ENCODE measurements around the gene KDM2B.

Gene KDM2B

DNA sequence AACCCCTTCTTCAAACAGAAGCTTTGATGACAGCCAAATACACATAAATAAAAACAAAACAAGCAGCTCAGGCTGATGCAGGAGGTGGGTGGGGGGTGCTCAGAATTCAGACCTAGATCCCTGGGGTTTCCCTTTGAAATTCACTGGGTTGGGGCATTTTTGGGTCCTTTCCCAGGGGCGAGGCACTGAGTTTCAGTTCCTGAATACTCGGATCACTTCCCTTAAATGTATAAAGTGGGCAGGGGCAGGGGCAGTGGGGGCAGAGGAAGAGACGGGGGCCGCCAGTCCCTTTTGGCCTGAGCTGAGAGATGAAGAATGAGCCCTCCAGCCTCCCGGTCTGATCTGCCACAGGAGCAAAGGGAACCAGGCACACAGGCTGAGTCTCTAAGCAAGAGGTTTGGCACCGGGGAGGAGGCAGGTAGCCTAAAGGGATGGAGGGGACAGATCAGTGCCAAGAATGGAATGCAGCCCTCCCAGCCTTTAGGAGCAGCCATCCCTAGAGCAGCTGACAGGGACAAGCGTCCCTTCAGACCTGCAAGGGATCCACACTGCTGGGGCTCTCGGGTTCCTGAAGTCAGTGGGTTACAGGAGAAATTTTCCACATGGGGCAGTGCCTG is 20.3 kb downstream of the KDM2B start:
- DNase-seq: no peak

DNA sequence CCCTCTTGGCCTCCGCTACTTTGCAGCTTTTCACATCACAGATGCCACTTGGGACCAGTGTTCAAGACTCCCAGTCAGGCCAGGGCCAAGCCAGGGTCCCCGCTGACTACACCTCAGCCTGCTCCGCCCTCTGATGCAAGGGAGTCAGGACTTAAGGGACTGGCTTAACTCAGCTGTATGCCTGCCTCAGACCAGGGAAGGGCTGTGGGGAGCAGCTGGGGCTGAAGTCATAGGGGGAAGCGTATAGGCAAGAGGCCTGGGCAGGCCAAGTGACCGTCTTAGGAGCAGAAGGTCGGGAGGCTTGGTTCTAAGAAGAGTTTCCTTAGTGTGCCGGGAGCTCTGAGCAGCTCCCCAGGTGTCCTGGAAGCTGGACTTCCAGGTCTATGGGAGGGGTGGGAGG is 21.9 kb downstream of the KDM2B start:
- DNase-seq: no peak

GRCh38 chr12:121550974-121551634 is 29.7 kb downstream of the KDM2B start:
- no peak for DNase-seq

DNA sequence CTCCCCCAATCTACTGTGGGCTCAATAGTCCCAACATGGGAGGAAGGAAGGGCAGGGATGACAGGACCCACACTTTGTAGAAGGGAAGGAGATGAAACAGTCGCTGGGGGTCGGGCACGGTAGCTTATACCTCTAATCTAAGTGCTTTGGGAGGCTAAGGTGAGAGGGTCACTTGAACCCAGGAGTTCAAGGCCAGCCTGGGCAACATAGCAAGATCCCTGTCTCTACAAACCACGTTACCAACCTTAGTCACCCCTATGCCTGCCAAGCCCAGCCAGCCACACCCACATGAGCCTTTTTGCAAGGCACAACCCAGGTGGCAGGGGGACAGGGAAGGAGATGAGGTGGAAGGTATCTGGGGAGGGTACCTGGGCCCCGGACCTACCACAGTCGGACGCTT is 31.7 kb downstream of the KDM2B start:
- no peak for DNase-seq

DNA sequence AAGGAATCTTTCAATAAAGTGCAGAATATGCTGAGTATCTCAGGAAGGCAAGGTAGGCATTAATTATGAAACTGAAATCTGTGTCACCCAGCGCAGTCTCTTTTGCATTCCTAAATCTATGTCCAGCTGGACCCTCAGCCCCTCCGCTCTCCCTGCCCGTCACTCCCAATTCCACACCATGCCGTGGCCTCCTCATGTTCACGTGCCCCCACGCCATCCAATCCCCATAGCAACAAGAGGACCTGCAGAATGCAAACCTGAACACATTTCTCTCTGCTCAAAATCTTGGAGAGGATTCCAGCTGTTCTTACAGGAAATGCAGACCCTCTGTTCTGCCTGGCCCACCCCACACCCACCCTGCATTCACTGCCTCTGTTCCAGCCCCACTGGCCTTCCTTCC is 35.3 kb downstream of the KDM2B start:
- DNase-seq: no peak

DNA sequence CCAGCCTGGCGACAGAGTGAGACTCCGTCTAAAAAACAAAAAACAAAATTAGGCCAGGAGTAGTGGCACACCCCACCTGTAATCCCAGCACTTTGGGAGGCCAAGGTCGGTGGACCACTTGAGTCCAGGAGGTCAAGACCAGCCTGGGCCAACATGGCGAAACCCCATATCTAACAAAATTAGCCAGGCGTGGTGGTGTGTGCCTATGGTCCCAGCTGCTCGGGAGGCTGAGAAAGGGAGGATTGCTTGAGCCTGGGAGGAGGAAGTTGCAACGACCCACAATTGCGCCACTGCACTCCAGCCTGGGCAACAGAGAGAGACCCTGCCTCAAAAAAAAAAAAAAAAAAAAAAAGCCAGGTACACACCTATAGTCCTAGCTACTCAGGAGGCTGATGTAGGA is 37.0 kb downstream of the KDM2B start:
- DNase-seq: no peak

DNA sequence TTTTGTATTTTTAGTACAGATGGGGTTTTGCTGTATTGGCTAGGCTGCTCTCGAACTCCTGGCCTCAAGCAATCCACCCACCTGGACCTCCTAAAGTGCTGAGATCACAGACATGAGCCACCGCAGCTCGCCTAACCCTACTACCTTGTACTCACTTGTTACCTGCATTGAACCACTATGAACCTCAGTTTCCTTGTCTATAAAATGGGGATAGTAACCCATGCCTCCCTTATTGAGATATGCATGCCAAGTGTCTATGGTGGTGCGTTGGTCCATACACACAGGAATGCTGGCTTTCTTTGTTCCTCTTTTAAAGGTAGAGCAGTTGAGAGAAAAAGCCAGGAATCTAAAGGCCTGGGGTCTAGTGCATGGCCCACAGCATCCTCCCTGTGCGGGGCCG is 40.9 kb downstream of the KDM2B start:
- DNase-seq: no peak

- no peak for DNase-seq
Observed at GRCh38 chr12:121538699-121539061, 42.1 kb downstream of the KDM2B start.

DNA sequence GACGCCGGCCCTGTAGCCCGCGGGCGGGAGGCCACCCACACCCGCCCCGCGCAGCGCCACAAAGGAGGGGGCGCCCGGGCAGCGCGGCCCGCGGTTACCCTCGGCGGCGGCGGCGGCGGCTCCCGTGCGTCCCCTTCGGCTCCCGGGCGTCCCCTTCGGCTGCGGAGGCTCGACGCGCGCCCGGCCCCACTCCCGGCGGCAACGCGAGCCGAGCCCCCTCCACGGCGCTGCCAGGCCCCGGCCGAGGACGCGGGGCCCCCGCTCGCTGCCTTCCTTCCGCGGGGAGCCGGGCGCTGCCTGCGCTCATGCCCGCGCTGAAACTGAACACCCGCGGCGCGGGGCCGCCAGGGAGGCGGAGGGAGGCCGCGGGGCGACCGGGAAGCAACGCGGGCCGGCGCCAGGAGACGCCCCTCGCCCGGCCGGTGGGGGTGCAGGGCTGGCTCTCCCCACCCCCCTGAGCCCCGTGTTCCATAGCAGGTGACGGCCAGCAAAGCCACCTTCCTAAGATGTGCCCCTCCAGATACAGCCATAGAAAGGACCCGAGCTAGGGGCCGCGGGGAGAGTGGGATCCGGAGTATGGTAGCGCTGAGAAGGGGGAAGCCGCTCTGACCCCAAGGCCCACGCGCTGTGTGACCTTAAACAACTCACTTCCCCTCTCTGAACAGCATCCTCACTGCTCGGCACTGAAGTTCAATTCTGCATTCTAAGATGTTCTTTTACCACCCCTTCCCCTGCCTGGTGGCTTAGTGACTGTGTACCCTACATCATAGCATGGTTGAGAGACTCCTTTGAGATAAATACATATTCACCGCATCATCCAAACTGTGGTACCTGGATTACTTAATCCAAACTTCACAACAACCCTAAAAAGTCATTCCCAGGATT is 42.8 kb downstream of the KDM2B start:
- DNase-seq: peak; percentile 62

GRCh38 chr12:121536899-121537813 is 43.7 kb downstream of the KDM2B start:
- peak; percentile 92 for DNase-seq

DNA sequence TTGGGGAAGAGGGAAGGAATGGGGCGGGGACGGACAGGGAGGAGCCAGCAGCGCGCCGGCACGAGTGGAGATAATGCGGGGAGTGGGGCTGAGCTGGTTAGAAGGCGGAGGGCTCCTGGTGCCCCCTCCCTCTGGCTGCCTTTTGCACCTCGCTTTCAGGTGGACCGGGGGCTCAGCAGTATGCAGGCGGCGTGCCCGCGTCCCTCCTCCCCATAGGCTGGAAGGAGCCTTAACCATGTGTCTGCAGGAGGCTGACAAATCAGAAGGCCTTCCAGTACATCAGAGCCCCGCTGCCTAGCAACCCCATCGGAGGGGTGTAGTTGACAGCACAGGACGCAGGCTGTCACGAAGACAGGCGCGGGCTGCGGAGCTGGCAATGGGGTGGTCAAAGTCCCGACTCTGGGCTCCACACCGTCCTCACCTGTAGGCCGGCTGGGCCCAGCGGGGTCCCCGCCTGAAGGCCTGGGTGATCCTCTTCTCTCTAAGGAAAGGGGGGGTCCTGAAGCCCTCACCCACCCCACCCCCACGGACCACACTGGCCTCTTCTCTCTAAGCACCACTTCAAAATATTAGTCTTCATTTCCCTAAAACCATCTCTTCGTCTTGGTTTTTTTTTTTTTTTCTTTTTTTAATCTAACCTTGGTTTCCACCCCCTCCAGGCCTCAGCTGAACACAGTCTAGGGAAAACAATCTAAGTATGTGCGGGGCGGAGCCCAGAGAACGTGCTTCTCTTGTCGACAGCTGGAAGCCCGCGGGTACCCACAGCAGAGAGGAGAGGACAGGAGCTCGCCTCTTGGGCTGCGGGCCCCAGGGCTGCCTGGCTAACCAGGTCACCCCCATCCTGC is 44.5 kb downstream of the KDM2B start:
- peak; percentile 93 for DNase-seq

GRCh38 chr12:121535150-121536053 is 45.4 kb downstream of the KDM2B start:
- no peak for DNase-seq

DNA sequence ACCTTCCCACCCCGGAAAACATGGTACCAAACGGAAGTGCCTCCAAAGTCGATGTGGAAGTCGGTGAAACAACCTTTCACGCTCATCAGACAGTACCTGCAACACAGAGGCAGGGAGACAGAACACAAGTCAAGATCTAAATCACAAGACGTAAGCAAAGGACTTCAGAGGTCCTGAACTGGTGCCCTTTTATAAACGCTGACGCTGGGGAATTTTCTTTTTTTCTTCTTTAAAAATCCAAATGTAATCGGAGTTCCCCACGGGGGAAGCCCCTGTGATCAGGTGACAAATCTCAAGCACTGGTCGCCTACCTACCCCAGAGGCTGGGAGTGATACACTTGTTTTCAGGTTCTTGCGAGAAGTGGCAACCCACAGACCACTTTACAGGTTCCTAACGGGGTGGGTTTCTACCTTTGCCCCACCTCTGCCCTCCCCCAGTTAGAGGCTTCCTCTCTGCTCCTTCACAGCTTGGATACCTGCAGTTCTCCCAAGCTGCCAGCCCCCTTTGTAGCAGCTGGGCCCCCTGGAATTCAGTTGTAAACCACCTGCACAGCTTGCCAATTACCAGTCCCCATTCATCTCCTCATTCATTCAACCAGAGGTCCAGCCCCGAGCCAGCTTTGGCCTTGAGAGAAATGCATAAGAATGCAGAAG is 46.2 kb downstream of the KDM2B start:
- DNase-seq: no peak

GRCh38 chr12:121533394-121534090 is 47.3 kb downstream of the KDM2B start:
- DNase-seq: no peak

DNA sequence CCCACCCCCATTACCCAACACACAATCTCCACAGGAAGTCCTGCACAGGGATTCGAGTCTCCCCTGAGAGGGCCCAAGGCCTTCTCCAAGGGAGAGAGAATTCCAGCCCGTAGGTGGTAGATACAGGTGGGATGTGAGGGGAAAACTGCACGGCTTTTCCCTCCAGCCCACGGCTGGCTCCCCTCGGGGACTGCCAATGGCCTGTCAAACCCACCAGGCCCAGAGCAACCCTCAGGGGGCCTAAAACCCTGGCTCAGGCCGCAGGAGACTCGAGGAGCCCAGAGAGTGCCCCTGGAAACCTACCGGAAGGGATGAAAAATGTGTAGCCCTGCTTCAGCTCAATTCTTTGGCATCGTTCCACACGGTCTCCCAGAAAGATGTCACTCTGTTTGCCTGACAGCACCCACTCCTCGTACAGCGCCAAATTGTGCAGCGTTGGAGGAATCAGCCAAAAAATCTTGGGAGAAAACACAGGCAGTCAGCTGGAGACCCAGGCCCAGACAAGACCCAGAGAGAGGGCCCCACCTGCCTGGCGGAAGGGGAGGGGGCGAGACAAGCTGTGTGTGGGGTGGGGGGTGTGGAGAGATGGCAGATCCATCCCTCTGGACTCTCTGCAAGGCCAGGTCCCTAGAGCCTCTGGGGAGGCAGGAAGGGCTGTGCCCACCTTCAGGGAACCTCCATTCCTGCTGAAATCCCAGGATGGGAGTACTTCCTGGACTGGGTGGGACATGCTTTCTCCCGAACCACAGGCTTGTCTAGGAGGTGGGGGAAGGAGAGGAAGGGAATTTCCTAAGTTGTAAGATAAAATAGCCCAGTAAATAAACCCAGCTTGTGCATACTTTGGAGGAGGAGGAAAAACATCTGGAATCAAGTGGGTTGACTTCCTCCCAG is 48.1 kb downstream of the KDM2B start:
- no peak for DNase-seq

DNA sequence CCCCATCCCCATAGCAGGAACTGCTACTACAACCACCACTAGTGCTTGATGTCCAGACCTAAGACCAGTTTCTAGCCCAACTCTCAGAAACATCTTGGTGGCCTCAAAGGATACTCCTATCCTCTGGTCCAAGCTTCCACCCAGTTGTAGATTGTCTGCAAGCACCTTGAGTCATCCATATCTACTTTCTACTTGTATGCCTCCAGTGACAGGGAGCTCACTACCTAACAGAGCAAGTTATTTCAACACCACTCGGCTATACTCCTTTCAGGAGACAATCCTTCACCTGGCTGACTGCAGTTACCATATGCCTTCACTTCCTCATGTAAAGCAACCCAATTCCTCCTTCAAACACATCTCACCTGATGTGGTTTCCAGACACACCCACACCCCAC is 49.5 kb downstream of the KDM2B start:
- no peak for DNase-seq

GRCh38 chr12:121530600-121531355 is 50.0 kb downstream of the KDM2B start:
- DNase-seq: no peak

GRCh38 chr12:121529184-121529583 is 51.6 kb downstream of the KDM2B start:
- DNase-seq: no peak

Measured in retina (tissue), 1 donor.